ENCODE data around the gene PHF12. TPM values are rescaled to one million over a fixed set of nuclear protein-coding genes. Genes with fewer than 3 reads are reported as not detected.

The PHF12 gene
- total and polyA plus RNA-seq, 2 of the 13 experiments (the other 11 are each of a cell fraction or from before 2014, with no cell fraction given): 9.8 to 17.1 TPM

DNA sequence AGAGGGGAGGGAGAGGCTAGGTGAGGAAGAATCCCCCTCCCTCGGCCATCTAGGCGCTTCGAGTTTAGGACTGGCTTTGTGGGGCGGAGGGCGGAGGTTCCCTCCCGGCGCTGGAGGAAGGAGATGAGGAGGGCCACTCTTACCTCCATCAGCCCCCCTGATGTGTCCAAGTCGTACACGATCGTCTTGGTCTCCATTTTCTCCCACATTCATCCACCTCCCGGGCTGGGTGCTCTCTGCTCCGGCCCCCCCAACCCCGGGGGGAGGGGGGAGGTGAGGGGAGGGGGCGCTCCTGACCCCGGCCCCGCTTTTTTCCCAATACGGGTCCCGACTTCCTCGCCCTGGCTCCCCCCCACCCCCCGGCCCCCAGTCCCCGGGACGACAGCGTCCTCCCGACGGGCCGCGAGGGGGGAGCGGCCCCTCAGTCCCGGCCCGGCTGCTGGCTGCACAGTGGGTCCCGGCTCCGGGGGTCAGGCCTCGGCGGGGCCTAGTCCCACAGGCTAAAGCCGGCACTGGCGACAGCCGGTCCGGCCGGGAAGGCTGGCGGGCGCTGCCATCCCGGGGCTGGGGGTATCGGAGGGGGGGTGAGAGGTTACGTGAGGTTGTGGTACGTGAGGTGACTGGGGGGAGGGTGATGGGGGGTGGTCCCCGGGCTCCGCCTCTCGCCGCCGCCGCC is 428 bp downstream of the PHF12 start:
- DNase-seq (ENCODE audit: low spot score): no peak
- Histone ChIP-seq H3K4me1 (ENCODE audit: insufficient read depth, low read length) (peaks cover 37% of the 10 kb centered on the region), H3K9ac (ENCODE audit: insufficient read depth, low read depth, low read length) (peak overlapping the region; percentile 90), H3K79me2 (ENCODE audit: insufficient read depth, low read length) (peaks cover 49% of the 10 kb centered on the region), H3K9me3 (ENCODE audit: low read length) (no peaks in the 10 kb centered on the region), H4K20me1 (ENCODE audit: insufficient read depth, low read length) (no peaks in the 10 kb centered on the region; the same call in 1 of the 2 replicates), H3K4me2 (ENCODE audit: low read depth, low read length) (peak overlapping the region; percentile 90), H2AFZ (ENCODE audit: low read length) (no peak overlapping the region), H3K4me3 (replicated peaks in 1 of 3; ENCODE audit: insufficient read depth in 1 of 3, low read depth in 2 of 3, low read length in 3 of 3) (peak overlapping the region; percentile 87 to 97 (median 96)), H3K27ac (ENCODE audit: extremely low read length, insufficient read depth, low read length) (peak overlapping the region; percentile 88), H3K36me3 (replicated peaks in 1 of 2; ENCODE audit: control insufficient read depth in 1 of 2, insufficient read depth in 2 of 2, low read length in 2 of 2) (no peaks in the 10 kb centered on the region), H3K27me3 (ENCODE audit: control insufficient read depth in 1 of 2, insufficient read depth in 2 of 2, low read length in 2 of 2) (no peaks in the 10 kb centered on the region; a peak in 1 of 5 replicates)
- POLR2A ChIA-PET: interaction anchor here (1.0 to 4.4 kb wide), 22 partner anchors 10 to 615 kb away, joined by 3 to 57 read pairs (median 8); partner anchors contain the start of genes FAM222B, FLOT2, IFT20 and MYO18A
- FAIRE-seq: no peak
- peak; percentile 6 for ATAC-seq
- CTCF ChIA-PET (ENCODE audit: low intra/inter-chr PET ratio, low total read pairs): no interaction called here
- BruUV-seq (replicated peaks): no TSS peak
- intact Hi-C loops (cut with micrococcal nuclease; ENCODE audit: unreplicated experiment) (no loop called here), in situ Hi-C loops (cut with HindIII; ENCODE audit: extremely low pct_ligation_motif_present, low pct_unique_long_range_greater_than_20kb) (no loop called here)
- 2% methylated on average over 10 of the region's 51 CpGs for WGBS (ENCODE audit: low lambda C conversion rate)
- TF ChIP-seq ZFP90 (CRISPR knock-in tag; IDR thresholded peaks at IDR 0.05; ENCODE audit: borderline replicate concordance) (0 out of 2 replicates have a peak, but pooled peaks have one; percentile 14), SALL1 (CRISPR knock-in tag; IDR thresholded peaks at IDR 0.05) (peak; percentile 27; the same call in 1 of the 2 replicates), XRCC5 (optimal IDR thresholded peaks at IDR 0.05; ENCODE audit: low read length) (no peak), RXRA (CRISPR knock-in tag; IDR thresholded peaks at IDR 0.05) (0 out of 2 replicates have a peak, but pooled peaks have one; percentile 14), SRY (CRISPR knock-in tag; IDR thresholded peaks at IDR 0.05) (0 out of 2 replicates have a peak, but pooled peaks have one; percentile 46), ZC3H13 (CRISPR knock-in tag; IDR thresholded peaks at IDR 0.05) (no peak), KAT7 (CRISPR knock-in tag; IDR thresholded peaks at IDR 0.05; ENCODE audit: borderline replicate concordance) (0 out of 2 replicates have a peak, but pooled peaks have one; percentile 25), MED13 (CRISPR knock-in tag; IDR thresholded peaks at IDR 0.05) (no peak), ZNF7 (CRISPR knock-in tag; IDR thresholded peaks at IDR 0.05) (no peak), SIN3B (IDR thresholded peaks at IDR 0.05; ENCODE audit: low read length) (0 out of 2 replicates have a peak, but pooled peaks have one; percentile 7), HNRNPK (IDR thresholded peaks at IDR 0.05; ENCODE audit: low read depth, low read length, poor library complexity, severe bottlenecking) (peak; percentile 75), ADNP (CRISPR knock-in tag; IDR thresholded peaks at IDR 0.05) (no peak), PCBP1 (IDR thresholded peaks at IDR 0.05; ENCODE audit: borderline replicate concordance, low read depth, low read length) (peak; percentile 22; the same call in 1 of the 2 replicates), KLF6 (CRISPR knock-in tag; IDR thresholded peaks at IDR 0.05) (no peak), EEA1 (CRISPR knock-in tag; IDR thresholded peaks at IDR 0.05; ENCODE audit: borderline replicate concordance) (no peak), HMGA1 (CRISPR knock-in tag; conservative IDR thresholded peaks at IDR 0.05) (no peak), POLR2A (IDR thresholded peaks at IDR 0.05; ENCODE audit: insufficient read depth in 1 of 2, low read depth in 2 of 2, low read length in 2 of 2) (peak in 1 of 2 experiments; percentile 58; a peak in 1 of 4 replicates), MEF2D (CRISPR knock-in tag; IDR thresholded peaks at IDR 0.05) (no peak), ZNF274 (CRISPR knock-in tag; IDR thresholded peaks at IDR 0.05) (no peak)
- TF ChIP-seq, protein P1, sequence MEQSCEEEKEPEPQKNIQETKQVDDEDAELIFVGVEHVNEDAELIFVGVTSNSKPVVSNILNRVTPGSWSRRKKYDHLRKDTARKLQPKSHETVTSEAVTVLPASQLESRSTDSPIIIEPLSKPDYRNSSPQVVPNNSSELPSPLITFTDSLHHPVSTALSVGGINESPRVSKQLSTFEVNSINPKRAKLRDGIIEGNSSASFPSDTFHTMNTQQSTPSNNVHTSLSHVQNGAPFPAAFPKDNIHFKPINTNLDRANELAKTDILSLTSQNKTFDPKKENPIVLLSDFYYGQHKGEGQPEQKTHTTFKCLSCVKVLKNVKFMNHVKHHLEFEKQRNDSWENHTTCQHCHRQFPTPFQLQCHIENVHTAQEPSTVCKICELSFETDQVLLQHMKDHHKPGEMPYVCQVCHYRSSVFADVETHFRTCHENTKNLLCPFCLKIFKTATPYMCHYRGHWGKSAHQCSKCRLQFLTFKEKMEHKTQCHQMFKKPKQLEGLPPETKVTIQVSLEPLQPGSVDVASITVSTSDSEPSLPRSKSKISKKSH (CRISPR knock-in tag; IDR thresholded peaks at IDR 0.05; ENCODE audit: borderline replicate concordance): 0 out of 2 replicates have a peak, but pooled peaks have one; percentile 25
- TF ChIP-seq, protein P2, sequence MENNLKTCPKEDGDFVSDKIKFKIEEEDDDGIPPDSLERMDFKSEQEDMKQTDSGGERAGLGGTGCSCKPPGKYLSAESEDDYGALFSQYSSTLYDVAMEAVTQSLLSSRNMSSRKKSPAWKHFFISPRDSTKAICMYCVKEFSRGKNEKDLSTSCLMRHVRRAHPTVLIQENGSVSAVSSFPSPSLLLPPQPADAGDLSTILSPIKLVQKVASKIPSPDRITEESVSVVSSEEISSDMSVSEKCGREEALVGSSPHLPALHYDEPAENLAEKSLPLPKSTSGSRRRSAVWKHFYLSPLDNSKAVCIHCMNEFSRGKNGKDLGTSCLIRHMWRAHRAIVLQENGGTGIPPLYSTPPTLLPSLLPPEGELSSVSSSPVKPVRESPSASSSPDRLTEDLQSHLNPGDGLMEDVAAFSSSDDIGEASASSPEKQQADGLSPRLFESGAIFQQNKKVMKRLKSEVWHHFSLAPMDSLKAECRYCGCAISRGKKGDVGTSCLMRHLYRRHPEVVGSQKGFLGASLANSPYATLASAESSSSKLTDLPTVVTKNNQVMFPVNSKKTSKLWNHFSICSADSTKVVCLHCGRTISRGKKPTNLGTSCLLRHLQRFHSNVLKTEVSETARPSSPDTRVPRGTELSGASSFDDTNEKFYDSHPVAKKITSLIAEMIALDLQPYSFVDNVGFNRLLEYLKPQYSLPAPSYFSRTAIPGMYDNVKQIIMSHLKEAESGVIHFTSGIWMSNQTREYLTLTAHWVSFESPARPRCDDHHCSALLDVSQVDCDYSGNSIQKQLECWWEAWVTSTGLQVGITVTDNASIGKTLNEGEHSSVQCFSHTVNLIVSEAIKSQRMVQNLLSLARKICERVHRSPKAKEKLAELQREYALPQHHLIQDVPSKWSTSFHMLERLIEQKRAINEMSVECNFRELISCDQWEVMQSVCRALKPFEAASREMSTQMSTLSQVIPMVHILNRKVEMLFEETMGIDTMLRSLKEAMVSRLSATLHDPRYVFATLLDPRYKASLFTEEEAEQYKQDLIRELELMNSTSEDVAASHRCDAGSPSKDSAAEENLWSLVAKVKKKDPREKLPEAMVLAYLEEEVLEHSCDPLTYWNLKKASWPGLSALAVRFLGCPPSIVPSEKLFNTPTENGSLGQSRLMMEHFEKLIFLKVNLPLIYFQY (CRISPR knock-in tag; IDR thresholded peaks at IDR 0.05; ENCODE audit: borderline replicate concordance): no peak
